Ishikawa (cell line): ENCODE data around the gene PIGS.

Source experiments
- CEBPB ChIP-seq: IDR thresholded peaks from 2 replicates; pipeline ENCODE4 v1.6.1; 2012
- CREB1 ChIP-seq: IDR thresholded peaks from 2 replicates; pipeline ENCODE4 v1.6.1; 2012; ENCODE audit warnings: low read depth
- EGR1 ChIP-seq: IDR thresholded peaks from 2 replicates; pipeline ENCODE4 v1.6.1; 2012
- EP300 ChIP-seq: IDR thresholded peaks from 2 replicates; pipeline ENCODE4 v1.6.1; 2012; ENCODE audit warnings: borderline replicate concordance
- FOXM1 ChIP-seq: IDR thresholded peaks from 2 replicates; pipeline ENCODE4 v1.6.1; 2012; ENCODE audit warnings: low read depth, borderline replicate concordance
- MAX ChIP-seq: IDR thresholded peaks from 2 replicates; pipeline ENCODE4 v1.6.1; 2012
- NFIC ChIP-seq: IDR thresholded peaks from 2 replicates; pipeline ENCODE4 v1.6.1; 2012
- RAD21 ChIP-seq: IDR thresholded peaks from 2 replicates; pipeline ENCODE4 v1.6.1; 2012; ENCODE audit warnings: low read depth
- REST ChIP-seq: IDR thresholded peaks from 2 replicates; pipeline ENCODE4 v1.6.1; 2012; ENCODE audit warnings: low read depth, mild to moderate bottlenecking
- TAF1 ChIP-seq: IDR thresholded peaks from 2 replicates; pipeline ENCODE4 v1.6.1; 2012; ENCODE audit warnings: low read depth, mild to moderate bottlenecking
- TCF12 ChIP-seq: IDR thresholded peaks from 2 replicates; pipeline ENCODE4 v1.6.1; 2012; ENCODE audit warnings: low read depth
- TEAD4 ChIP-seq: IDR thresholded peaks from 2 replicates; pipeline ENCODE4 v1.6.1; 2012
- USF1 ChIP-seq: IDR thresholded peaks from 2 replicates; pipeline ENCODE4 v1.6.1; 2012
- YY1 ChIP-seq: IDR thresholded peaks from 2 replicates; pipeline ENCODE4 v1.6.1; 2012; ENCODE audit warnings: low read depth
- ZBTB7A ChIP-seq: IDR thresholded peaks from 2 replicates; pipeline ENCODE4 v1.6.1; 2012; ENCODE audit warnings: low read depth

The PIGS gene

GRCh38 chr17:28548417-28549130 lies 22.8 kb downstream of the PIGS start:
- TF ChIP-seq RAD21, result no peak
- TF ChIP-seq NFIC, result no peak
- TF ChIP-seq TEAD4, result no peak
- TF ChIP-seq USF1, result no peak
- no peak for TF ChIP-seq EP300
- TF ChIP-seq REST, result no peak
- TF ChIP-seq CEBPB, result no peak
- TF ChIP-seq YY1, result no peak
- TF ChIP-seq TAF1, result no peak
- TF ChIP-seq TCF12, result no peak
- TF ChIP-seq EGR1, result no peak
- TF ChIP-seq FOXM1, result no peak
- TF ChIP-seq ZBTB7A, result no peak
- no peak for TF ChIP-seq MAX
- no peak for TF ChIP-seq CREB1

GRCh38 chr17:28547623-28548416 lies 23.5 kb downstream of the PIGS start:
- TF ChIP-seq REST (no peak), NFIC (no peak), RAD21 (peak; percentile 51)

- TF ChIP-seq MAX, result no peak
- no peak for TF ChIP-seq ZBTB7A
- no peak for TF ChIP-seq EGR1
- TF ChIP-seq YY1, result no peak
- TF ChIP-seq USF1, result no peak
- no peak for TF ChIP-seq FOXM1
- TF ChIP-seq RAD21, result no peak
- TF ChIP-seq TAF1, result no peak
- TF ChIP-seq EP300, result no peak
- no peak for TF ChIP-seq CREB1
- no peak for TF ChIP-seq CEBPB
- TF ChIP-seq TEAD4, result no peak
- TF ChIP-seq TCF12, result no peak
- TF ChIP-seq REST, result no peak
- TF ChIP-seq NFIC, result no peak
Measured at GRCh38 chr17:28547096-28547622, 24.2 kb downstream of the PIGS start.

- TF ChIP-seq MAX, result no peak
- TF ChIP-seq EGR1, result no peak
Measured at GRCh38 chr17:28545787-28546415, 25.4 kb downstream of the PIGS start.
